Liver (tissue), 9 donors: ENCODE measurements around the gene OR2AE1. TPM values are rescaled to one million over a fixed set of nuclear protein-coding genes. Genes with fewer than 3 reads are reported as not detected.

Source experiments
- DNase-seq: peaks from one replicate; pipeline ENCODE4 v3.0.0-alpha.2; 2017; ENCODE audit warnings: low spot score
- H3K27ac ChIP-seq, 2 donors: one replicate each; pipeline ENCODE4 v1.7.0; 2013; ENCODE audit warnings: inconsistent platforms in 2 of 2, low read length in 2 of 2, control low read depth in 1 of 2, low read depth in 1 of 2, mild to moderate bottlenecking in 1 of 2
- H3K27me3 ChIP-seq, 4 donors: one replicate each; pipeline versions ENCODE4 v1.6.1 to v1.7.0; 2013; ENCODE audit warnings: low read length in 3 of 4, inconsistent platforms in 1 of 4, mild to moderate bottlenecking in 1 of 4, moderate library complexity in 1 of 4; ENCODE audit not compliant: control insufficient read depth in 4 of 4, insufficient read depth in 4 of 4
- H3K36me3 ChIP-seq, 4 donors: one replicate each; pipeline versions ENCODE4 v1.6.1 to v1.7.0; 2013; ENCODE audit warnings: low read length in 3 of 4, mild to moderate bottlenecking in 3 of 4, low read depth in 1 of 4, moderate library complexity in 1 of 4; ENCODE audit not compliant: control insufficient read depth in 4 of 4, insufficient read depth in 3 of 4
- H3K4me1 ChIP-seq, 4 donors: one replicate each; pipeline versions ENCODE4 v1.6.1 to v1.7.0; 2013; ENCODE audit warnings: low read length in 3 of 4, mild to moderate bottlenecking in 3 of 4, moderate library complexity in 1 of 4; ENCODE audit not compliant: control insufficient read depth in 4 of 4, insufficient read depth in 4 of 4
- H3K4me3 ChIP-seq, 3 donors: one replicate each; pipeline versions ENCODE4 v1.6.1 to v1.7.0; 2013; ENCODE audit warnings: low read length in 3 of 3, control low read depth in 1 of 3, low read depth in 1 of 3, mild to moderate bottlenecking in 1 of 3
- H3K9ac ChIP-seq, 2 donors: one replicate each; pipeline ENCODE4 v1.7.0; 2013; ENCODE audit warnings: low read length in 2 of 2, mild to moderate bottlenecking in 2 of 2, moderate library complexity in 2 of 2, control low read depth in 1 of 2, low read depth in 1 of 2
- H3K9me3 ChIP-seq, 4 donors: one replicate each; pipeline versions ENCODE4 v1.6.1 to v1.7.0; 2013; ENCODE audit warnings: low read length in 3 of 4; ENCODE audit not compliant: control insufficient read depth in 4 of 4
- EGR1 ChIP-seq, 2 donors: IDR thresholded peaks; 2 replicates each; pipeline ENCODE4 v1.6.1; 2016 to 2018; ENCODE audit warnings: antibody characterized with exemption in 2 of 2, low read depth in 2 of 2
- FOXA2 ChIP-seq: IDR thresholded peaks from 2 replicates; pipeline ENCODE4 v1.6.1; 2016; ENCODE audit warnings: antibody characterized with exemption
- GABPA ChIP-seq, 2 donors: IDR thresholded peaks in 1 of 2; conservative IDR thresholded peaks in 1 of 2; 2 replicates each; pipeline ENCODE4 v1.6.1; 2016; ENCODE audit warnings: antibody characterized with exemption in 2 of 2, mild to moderate bottlenecking in 1 of 2, moderate library complexity in 1 of 2
- HNF4A ChIP-seq, 2 donors: conservative IDR thresholded peaks; 2 replicates each; pipeline ENCODE4 v1.6.1; 2016; ENCODE audit warnings: antibody characterized with exemption in 2 of 2, mild to moderate bottlenecking in 2 of 2
- NR2F2 ChIP-seq: IDR thresholded peaks from 2 replicates; pipeline ENCODE4 v1.6.1; 2016; ENCODE audit warnings: antibody characterized with exemption
- RAD21 ChIP-seq, 2 donors: IDR thresholded peaks; 2 replicates each; pipeline ENCODE4 v1.6.1; 2016; ENCODE audit warnings: antibody characterized with exemption in 2 of 2, mild to moderate bottlenecking in 2 of 2
- RXRA ChIP-seq, 2 donors: IDR thresholded peaks; 2 replicates each; pipeline ENCODE4 v1.6.1; 2017 to 2018; ENCODE audit warnings: antibody characterized with exemption in 2 of 2, mild to moderate bottlenecking in 1 of 2
- SP1 ChIP-seq: IDR thresholded peaks from 2 replicates; pipeline ENCODE4 v1.6.1; 2018; ENCODE audit warnings: antibody characterized with exemption, mild to moderate bottlenecking
- TAF1 ChIP-seq: conservative IDR thresholded peaks from 2 replicates; pipeline ENCODE4 v1.6.1; 2016; ENCODE audit warnings: antibody characterized with exemption, mild to moderate bottlenecking
- YY1 ChIP-seq: IDR thresholded peaks from 2 replicates; pipeline ENCODE4 v1.6.1; 2016; ENCODE audit warnings: antibody characterized with exemption, mild to moderate bottlenecking
- WGBS: extraction: QIAGEN DNeasy Blood & Tissue Kit; methylation state at CpG from one replicate; pipeline ENCODE4 v1.1.7; 2013; 5-methylcytosine and 5-hydroxymethylcytosine counted together
- polyA plus RNA-seq, 2 donors: library from polyadenylated mRNA; stranded (reverse) in 1 of 2; unstranded in 1 of 2; fragments of 200-250 nt in 1 of 2; fragments of >200 nt in 1 of 2; fragmentation: Nextera tagmentation in 1 of 2; extraction: Ambion mirVana in 1 of 2; gene quantifications; one replicate each; pipeline versions ENCODE4 v1.2.1 to v1.2.3, GENCODE V29; 2013 to 2015
- total RNA-seq, 2 donors: library from RNA; depleted of rRNA; stranded (reverse); fragments of >200 nt; gene quantifications; one replicate each; pipeline ENCODE4 v1.2.3, GENCODE V29; 2014
- TF ChIP-seq, protein P1 (sequence below): IDR thresholded peaks from 2 replicates; pipeline ENCODE4 v1.6.1; 2016; ENCODE audit warnings: antibody characterized with exemption, mild to moderate bottlenecking
- TF ChIP-seq, protein P2 (sequence below): IDR thresholded peaks from 2 replicates; pipeline ENCODE4 v1.6.1; 2016; ENCODE audit warnings: antibody characterized with exemption
- TF ChIP-seq, protein P3 (sequence below): IDR thresholded peaks from 2 replicates; pipeline ENCODE4 v1.6.1; 2016; ENCODE audit warnings: antibody characterized with exemption
- TF ChIP-seq, protein P4 (sequence below): IDR thresholded peaks from 2 replicates; pipeline ENCODE4 v1.6.1; 2016; ENCODE audit warnings: antibody characterized with exemption
- donor health status: healthy.
- donor health status: healthy.
- donor health status: healthy.
- donor health status: healthy.
- donor health status: healthy.

OR2AE1 gene
- total and polyA plus RNA-seq, 4 donors, result 0.25 TPM; not detected in 3

DNA sequence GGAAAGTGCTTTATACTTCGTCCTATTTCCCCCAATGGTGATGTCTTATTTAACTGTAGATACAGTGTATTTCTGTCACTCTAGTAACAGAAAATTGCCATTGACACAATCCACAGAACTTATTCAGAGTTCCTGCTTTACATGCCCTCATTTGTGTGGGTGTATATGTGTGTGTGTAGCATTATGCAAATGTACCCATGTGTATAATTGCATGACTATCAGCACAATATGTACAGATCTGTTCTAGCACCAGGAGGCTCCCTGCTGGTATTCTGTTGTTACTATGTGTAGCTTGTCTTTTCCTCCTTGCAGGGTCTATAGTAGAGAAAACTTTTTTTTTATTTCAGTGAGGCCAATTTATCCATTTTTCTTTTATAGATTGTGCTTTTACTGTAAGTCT lies 32.5 kb downstream of the OR2AE1 start (continued):
- TF ChIP-seq, protein P1, sequence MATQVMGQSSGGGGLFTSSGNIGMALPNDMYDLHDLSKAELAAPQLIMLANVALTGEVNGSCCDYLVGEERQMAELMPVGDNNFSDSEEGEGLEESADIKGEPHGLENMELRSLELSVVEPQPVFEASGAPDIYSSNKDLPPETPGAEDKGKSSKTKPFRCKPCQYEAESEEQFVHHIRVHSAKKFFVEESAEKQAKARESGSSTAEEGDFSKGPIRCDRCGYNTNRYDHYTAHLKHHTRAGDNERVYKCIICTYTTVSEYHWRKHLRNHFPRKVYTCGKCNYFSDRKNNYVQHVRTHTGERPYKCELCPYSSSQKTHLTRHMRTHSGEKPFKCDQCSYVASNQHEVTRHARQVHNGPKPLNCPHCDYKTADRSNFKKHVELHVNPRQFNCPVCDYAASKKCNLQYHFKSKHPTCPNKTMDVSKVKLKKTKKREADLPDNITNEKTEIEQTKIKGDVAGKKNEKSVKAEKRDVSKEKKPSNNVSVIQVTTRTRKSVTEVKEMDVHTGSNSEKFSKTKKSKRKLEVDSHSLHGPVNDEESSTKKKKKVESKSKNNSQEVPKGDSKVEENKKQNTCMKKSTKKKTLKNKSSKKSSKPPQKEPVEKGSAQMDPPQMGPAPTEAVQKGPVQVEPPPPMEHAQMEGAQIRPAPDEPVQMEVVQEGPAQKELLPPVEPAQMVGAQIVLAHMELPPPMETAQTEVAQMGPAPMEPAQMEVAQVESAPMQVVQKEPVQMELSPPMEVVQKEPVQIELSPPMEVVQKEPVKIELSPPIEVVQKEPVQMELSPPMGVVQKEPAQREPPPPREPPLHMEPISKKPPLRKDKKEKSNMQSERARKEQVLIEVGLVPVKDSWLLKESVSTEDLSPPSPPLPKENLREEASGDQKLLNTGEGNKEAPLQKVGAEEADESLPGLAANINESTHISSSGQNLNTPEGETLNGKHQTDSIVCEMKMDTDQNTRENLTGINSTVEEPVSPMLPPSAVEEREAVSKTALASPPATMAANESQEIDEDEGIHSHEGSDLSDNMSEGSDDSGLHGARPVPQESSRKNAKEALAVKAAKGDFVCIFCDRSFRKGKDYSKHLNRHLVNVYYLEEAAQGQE, result no peak

DNA sequence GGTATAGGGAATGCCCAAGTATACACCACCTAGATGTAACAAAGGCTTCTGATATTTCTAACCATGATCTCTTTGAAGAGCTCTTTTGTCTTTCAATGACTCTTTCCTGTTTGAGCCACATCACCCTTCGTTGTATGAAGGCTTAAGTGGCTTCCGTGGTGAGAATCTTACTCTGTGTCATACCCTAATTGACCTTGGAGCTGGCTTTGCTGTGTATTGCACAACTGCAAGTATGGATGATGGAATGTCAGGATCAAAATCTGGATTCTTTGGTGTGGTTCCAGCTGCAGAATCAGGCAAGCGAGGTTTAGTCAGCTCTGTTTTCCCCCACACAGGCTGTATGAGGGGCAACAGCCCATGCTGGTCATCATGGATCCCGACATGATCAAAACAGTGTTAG lies 33.0 kb downstream of the OR2AE1 start:
- DNase-seq, result no peak
- Histone ChIP-seq H3K36me3 (peaks cover 0 to 43% (median 18%) of the 10 kb centered on the region in 4 donors), H3K9ac (no peak overlapping the region), H3K4me1 (no peaks in the 10 kb centered on the region), H3K9me3 (no peaks in the 10 kb centered on the region), H3K27ac (no peak overlapping the region), H3K27me3 (no peaks in the 10 kb centered on the region), H3K4me3 (no peak overlapping the region)
- TF ChIP-seq FOXA2 (no peak), RAD21 (IDR thresholded peaks at IDR 0.05) (no peak), RXRA (IDR thresholded peaks at IDR 0.05) (no peak), NR2F2 (no peak)
- TF ChIP-seq, protein P2, sequence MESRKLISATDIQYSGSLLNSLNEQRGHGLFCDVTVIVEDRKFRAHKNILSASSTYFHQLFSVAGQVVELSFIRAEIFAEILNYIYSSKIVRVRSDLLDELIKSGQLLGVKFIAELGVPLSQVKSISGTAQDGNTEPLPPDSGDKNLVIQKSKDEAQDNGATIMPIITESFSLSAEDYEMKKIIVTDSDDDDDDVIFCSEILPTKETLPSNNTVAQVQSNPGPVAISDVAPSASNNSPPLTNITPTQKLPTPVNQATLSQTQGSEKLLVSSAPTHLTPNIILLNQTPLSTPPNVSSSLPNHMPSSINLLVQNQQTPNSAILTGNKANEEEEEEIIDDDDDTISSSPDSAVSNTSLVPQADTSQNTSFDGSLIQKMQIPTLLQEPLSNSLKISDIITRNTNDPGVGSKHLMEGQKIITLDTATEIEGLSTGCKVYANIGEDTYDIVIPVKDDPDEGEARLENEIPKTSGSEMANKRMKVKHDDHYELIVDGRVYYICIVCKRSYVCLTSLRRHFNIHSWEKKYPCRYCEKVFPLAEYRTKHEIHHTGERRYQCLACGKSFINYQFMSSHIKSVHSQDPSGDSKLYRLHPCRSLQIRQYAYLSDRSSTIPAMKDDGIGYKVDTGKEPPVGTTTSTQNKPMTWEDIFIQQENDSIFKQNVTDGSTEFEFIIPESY, result no peak
- WGBS, result 81% methylated on average over 4 of the region's 4 CpGs

DNA sequence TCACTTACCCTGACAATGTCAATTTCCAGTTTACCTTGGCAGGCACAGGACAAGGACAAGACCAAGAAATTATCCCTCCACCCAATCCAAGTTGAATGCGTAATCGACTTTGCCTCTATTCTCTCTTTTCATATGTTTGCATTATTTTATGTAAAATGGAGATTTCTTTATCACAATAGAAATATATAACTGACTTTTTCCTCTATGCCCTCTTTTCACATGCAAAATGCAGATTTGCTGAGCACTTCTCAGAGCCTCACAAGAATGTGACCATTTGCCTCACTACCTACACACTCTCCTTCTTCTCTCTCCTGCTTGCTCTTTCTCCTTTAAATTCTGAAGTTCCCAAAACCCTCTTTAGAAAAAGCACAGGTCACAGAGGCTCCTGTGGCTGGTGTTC lies 33.9 kb downstream of the OR2AE1 start:
- WGBS, result 94% methylated on average over 2 of the region's 2 CpGs
- H3K4me1 ChIP-seq, result no peaks in the 10 kb centered on the region

More for the DNA sequence above, 33.9 kb downstream of the OR2AE1 start:
- Histone ChIP-seq H3K4me3 (no peak overlapping the region), H3K9me3 (no peaks in the 10 kb centered on the region), H3K27me3 (no peaks in the 10 kb centered on the region), H3K9ac (no peak overlapping the region), H3K27ac (no peak overlapping the region), H3K36me3 (peaks cover 0 to 39% (median 15%) of the 10 kb centered on the region in 4 donors)
- no peak for DNase-seq
- TF ChIP-seq, protein P3, sequence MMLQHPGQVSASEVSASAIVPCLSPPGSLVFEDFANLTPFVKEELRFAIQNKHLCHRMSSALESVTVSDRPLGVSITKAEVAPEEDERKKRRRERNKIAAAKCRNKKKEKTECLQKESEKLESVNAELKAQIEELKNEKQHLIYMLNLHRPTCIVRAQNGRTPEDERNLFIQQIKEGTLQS, result no peak
- no peak for TF ChIP-seq SP1
- TF ChIP-seq, protein P2, result no peak
- TF ChIP-seq GABPA (IDR thresholded peaks at IDR 0.05 in 1 of 2, conservative IDR thresholded peaks at IDR 0.05 in 1 of 2), result no peak
- no peak for TF ChIP-seq FOXA2
- TF ChIP-seq HNF4A (conservative IDR thresholded peaks at IDR 0.05), result no peak
- TF ChIP-seq EGR1 (IDR thresholded peaks at IDR 0.05; ENCODE audit: low read depth in 2 of 2), result no peak
- no peak for TF ChIP-seq YY1
- TF ChIP-seq RAD21 (IDR thresholded peaks at IDR 0.05), result no peak
- TF ChIP-seq NR2F2, result no peak
- TF ChIP-seq, protein P1, result no peak
- no peak for TF ChIP-seq TAF1
- TF ChIP-seq, protein P4, sequence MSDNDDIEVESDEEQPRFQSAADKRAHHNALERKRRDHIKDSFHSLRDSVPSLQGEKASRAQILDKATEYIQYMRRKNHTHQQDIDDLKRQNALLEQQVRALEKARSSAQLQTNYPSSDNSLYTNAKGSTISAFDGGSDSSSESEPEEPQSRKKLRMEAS, result no peak
